H1 (cell line): ENCODE data around the gene TMSB10. TPM values are rescaled to one million over a fixed set of nuclear protein-coding genes. Genes with fewer than 3 reads are reported as not detected.

Source experiments
- CHD1 ChIP-seq: IDR thresholded peaks from 2 replicates; pipeline ENCODE4 v1.6.1; 2012; ENCODE audit warnings: low read depth, low read length, improper control_type of control experiment
- CHD7 ChIP-seq: fragments of 300-600 bp; sonication (generic); IDR thresholded peaks from 2 replicates; pipeline ENCODE4 v1.7.1; 2012; ENCODE audit warnings: low read length, moderate library complexity, mild to moderate bottlenecking, inconsistent platforms; ENCODE audit not compliant: insufficient replicate concordance
- EGR1 ChIP-seq: IDR thresholded peaks from 2 replicates; pipeline ENCODE4 v1.6.1; 2011; ENCODE audit warnings: low read depth, low read length, borderline replicate concordance
- GTF2F1 ChIP-seq: IDR thresholded peaks from 2 replicates; pipeline ENCODE4 v1.6.1; 2012; ENCODE audit warnings: low read depth, low read length, improper control_type of control experiment, borderline replicate concordance
- NRF1 ChIP-seq: IDR thresholded peaks from 2 replicates; pipeline ENCODE4 v1.6.1; 2011; ENCODE audit warnings: mild to moderate bottlenecking, low read depth, low read length, improper control_type of control experiment
- POLR2AphosphoS5 ChIP-seq: IDR thresholded peaks from 2 replicates; pipeline ENCODE4 v1.6.1; 2011; ENCODE audit warnings: low read depth, low read length
- SAP30 ChIP-seq: fragments of 300-600 bp; sonication (generic); IDR thresholded peaks from 2 replicates; pipeline ENCODE4 v1.7.1; 2012; ENCODE audit warnings: low read length, moderate library complexity, mild to moderate bottlenecking, inconsistent platforms; ENCODE audit not compliant: insufficient read depth, insufficient replicate concordance
- YY1 ChIP-seq: IDR thresholded peaks from 2 replicates; pipeline ENCODE4 v1.6.1; 2011; ENCODE audit warnings: low read depth, mild to moderate bottlenecking, low read length
- polyA plus RNA-seq, 7 experiments: library from polyadenylated mRNA; depleted of rRNA in 3 of 7; stranded (reverse) in 5 of 7; unstranded in 2 of 7; fragments of >200 nt in 5 of 7; fragments of 200-250 nt in 2 of 7; gene quantifications; 1 replicate in 5 of 7; 2 replicates in 1 of 7; 4 replicates in 1 of 7; pipeline versions ENCODE4 v1.2.1 to v1.2.3, GENCODE V29; 2011 to 2013; ENCODE audit warnings: missing spikeins in 2 of 7, mixed read lengths in 2 of 7
- total RNA-seq: library from RNA; stranded (reverse); fragmentation: NEBNext Ultra II Directional; extraction: Animal tissue kit (Norgen Biotek cat#: 25700); gene quantifications from 2 replicates; pipeline ENCODE4 v1.2.1, GENCODE V29; 2021
- TF ChIP-seq, protein P1 (sequence below), 3 experiments: IDR thresholded peaks; 1 replicate in 2 of 3; 2 replicates in 1 of 3; pipeline versions ENCODE4 v1.5.1 to v1.6.1; 2011; ENCODE audit warnings: low read length in 3 of 3, mild to moderate bottlenecking in 3 of 3, inconsistent platforms in 2 of 3, low read depth in 1 of 3, moderate library complexity in 1 of 3; ENCODE audit not compliant: insufficient read depth in 1 of 3; ENCODE audit errors: control extremely low read depth in 1 of 3

The TMSB10 gene
- total and polyA plus RNA-seq, 2 of the 8 experiments (the other 6 are each of a cell fraction or from before 2014, with no cell fraction given) = 593 to 1,075 TPM

- TF ChIP-seq GTF2F1 (no peak), CHD7 (peak; percentile 68), EGR1 (peak; percentile 34; the same call in 1 of the 2 replicates), YY1 (0 out of 2 replicates have a peak, but pooled peaks have one; percentile 26), POLR2AphosphoS5 (no peak), CHD1 (no peak), NRF1 (no peak), SAP30 (no peak)
- TF ChIP-seq, protein P1, sequence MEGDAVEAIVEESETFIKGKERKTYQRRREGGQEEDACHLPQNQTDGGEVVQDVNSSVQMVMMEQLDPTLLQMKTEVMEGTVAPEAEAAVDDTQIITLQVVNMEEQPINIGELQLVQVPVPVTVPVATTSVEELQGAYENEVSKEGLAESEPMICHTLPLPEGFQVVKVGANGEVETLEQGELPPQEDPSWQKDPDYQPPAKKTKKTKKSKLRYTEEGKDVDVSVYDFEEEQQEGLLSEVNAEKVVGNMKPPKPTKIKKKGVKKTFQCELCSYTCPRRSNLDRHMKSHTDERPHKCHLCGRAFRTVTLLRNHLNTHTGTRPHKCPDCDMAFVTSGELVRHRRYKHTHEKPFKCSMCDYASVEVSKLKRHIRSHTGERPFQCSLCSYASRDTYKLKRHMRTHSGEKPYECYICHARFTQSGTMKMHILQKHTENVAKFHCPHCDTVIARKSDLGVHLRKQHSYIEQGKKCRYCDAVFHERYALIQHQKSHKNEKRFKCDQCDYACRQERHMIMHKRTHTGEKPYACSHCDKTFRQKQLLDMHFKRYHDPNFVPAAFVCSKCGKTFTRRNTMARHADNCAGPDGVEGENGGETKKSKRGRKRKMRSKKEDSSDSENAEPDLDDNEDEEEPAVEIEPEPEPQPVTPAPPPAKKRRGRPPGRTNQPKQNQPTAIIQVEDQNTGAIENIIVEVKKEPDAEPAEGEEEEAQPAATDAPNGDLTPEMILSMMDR (IDR thresholded peaks at IDR 0.05; ENCODE audit: control extremely low read depth in 1 of 3, insufficient read depth in 1 of 3, low read depth in 1 of 3, low read length in 3 of 3) = no peak
Observed at GRCh38 chr2:84855731-84856130, 49.7 kb upstream of the TMSB10 start (continued).
